Liver (tissue), 9 donors: ENCODE results near the gene CHPT1. TPM values are rescaled to one million over a fixed set of nuclear protein-coding genes. Genes with fewer than 3 reads are reported as not detected.

Experiments used
- DNase-seq: peaks from one replicate; pipeline ENCODE4 v3.0.0-alpha.2; 2017; ENCODE audit warnings: low spot score
- H3K27ac ChIP-seq, 2 donors: one replicate each; pipeline ENCODE4 v1.7.0; 2013; ENCODE audit warnings: inconsistent platforms in 2 of 2, low read length in 2 of 2, control low read depth in 1 of 2, low read depth in 1 of 2, mild to moderate bottlenecking in 1 of 2
- H3K27me3 ChIP-seq, 4 donors: one replicate each; pipeline versions ENCODE4 v1.6.1 to v1.7.0; 2013; ENCODE audit warnings: low read length in 3 of 4, inconsistent platforms in 1 of 4, mild to moderate bottlenecking in 1 of 4, moderate library complexity in 1 of 4; ENCODE audit not compliant: control insufficient read depth in 4 of 4, insufficient read depth in 4 of 4
- H3K36me3 ChIP-seq, 4 donors: one replicate each; pipeline versions ENCODE4 v1.6.1 to v1.7.0; 2013; ENCODE audit warnings: low read length in 3 of 4, mild to moderate bottlenecking in 3 of 4, low read depth in 1 of 4, moderate library complexity in 1 of 4; ENCODE audit not compliant: control insufficient read depth in 4 of 4, insufficient read depth in 3 of 4
- H3K4me1 ChIP-seq, 4 donors: one replicate each; pipeline versions ENCODE4 v1.6.1 to v1.7.0; 2013; ENCODE audit warnings: low read length in 3 of 4, mild to moderate bottlenecking in 3 of 4, moderate library complexity in 1 of 4; ENCODE audit not compliant: control insufficient read depth in 4 of 4, insufficient read depth in 4 of 4
- H3K4me3 ChIP-seq, 3 donors: one replicate each; pipeline versions ENCODE4 v1.6.1 to v1.7.0; 2013; ENCODE audit warnings: low read length in 3 of 3, control low read depth in 1 of 3, low read depth in 1 of 3, mild to moderate bottlenecking in 1 of 3
- H3K9ac ChIP-seq, 2 donors: one replicate each; pipeline ENCODE4 v1.7.0; 2013; ENCODE audit warnings: low read length in 2 of 2, mild to moderate bottlenecking in 2 of 2, moderate library complexity in 2 of 2, control low read depth in 1 of 2, low read depth in 1 of 2
- H3K9me3 ChIP-seq, 4 donors: one replicate each; pipeline versions ENCODE4 v1.6.1 to v1.7.0; 2013; ENCODE audit warnings: low read length in 3 of 4; ENCODE audit not compliant: control insufficient read depth in 4 of 4
- EGR1 ChIP-seq, 2 donors: IDR thresholded peaks; 2 replicates each; pipeline ENCODE4 v1.6.1; 2016 to 2018; ENCODE audit warnings: antibody characterized with exemption in 2 of 2, low read depth in 2 of 2
- FOXA1 ChIP-seq: IDR thresholded peaks from 2 replicates; pipeline ENCODE4 v1.6.1; 2016; ENCODE audit warnings: antibody characterized with exemption
- FOXA2 ChIP-seq: IDR thresholded peaks from 2 replicates; pipeline ENCODE4 v1.6.1; 2016; ENCODE audit warnings: antibody characterized with exemption
- HNF4A ChIP-seq, 2 donors: conservative IDR thresholded peaks; 2 replicates each; pipeline ENCODE4 v1.6.1; 2016; ENCODE audit warnings: antibody characterized with exemption in 2 of 2, mild to moderate bottlenecking in 2 of 2
- JUND ChIP-seq, 2 donors: IDR thresholded peaks; 2 replicates each; pipeline ENCODE4 v1.6.1; 2016; ENCODE audit warnings: antibody characterized with exemption in 2 of 2
- NR2F2 ChIP-seq: IDR thresholded peaks from 2 replicates; pipeline ENCODE4 v1.6.1; 2016; ENCODE audit warnings: antibody characterized with exemption
- RAD21 ChIP-seq, 2 donors: IDR thresholded peaks; 2 replicates each; pipeline ENCODE4 v1.6.1; 2016; ENCODE audit warnings: antibody characterized with exemption in 2 of 2, mild to moderate bottlenecking in 2 of 2
- RXRA ChIP-seq, 2 donors: IDR thresholded peaks; 2 replicates each; pipeline ENCODE4 v1.6.1; 2017 to 2018; ENCODE audit warnings: antibody characterized with exemption in 2 of 2, mild to moderate bottlenecking in 1 of 2
- SP1 ChIP-seq: IDR thresholded peaks from 2 replicates; pipeline ENCODE4 v1.6.1; 2018; ENCODE audit warnings: antibody characterized with exemption, mild to moderate bottlenecking
- TAF1 ChIP-seq: conservative IDR thresholded peaks from 2 replicates; pipeline ENCODE4 v1.6.1; 2016; ENCODE audit warnings: antibody characterized with exemption, mild to moderate bottlenecking
- YY1 ChIP-seq: IDR thresholded peaks from 2 replicates; pipeline ENCODE4 v1.6.1; 2016; ENCODE audit warnings: antibody characterized with exemption, mild to moderate bottlenecking
- ZBTB33 ChIP-seq: IDR thresholded peaks from 2 replicates; pipeline ENCODE4 v1.6.1; 2016; ENCODE audit warnings: antibody characterized with exemption
- WGBS: extraction: QIAGEN DNeasy Blood & Tissue Kit; methylation state at CpG from one replicate; pipeline ENCODE4 v1.1.7; 2013; 5-methylcytosine and 5-hydroxymethylcytosine counted together
- polyA plus RNA-seq, 2 donors: library from polyadenylated mRNA; stranded (reverse) in 1 of 2; unstranded in 1 of 2; fragments of 200-250 nt in 1 of 2; fragments of >200 nt in 1 of 2; fragmentation: Nextera tagmentation in 1 of 2; extraction: Ambion mirVana in 1 of 2; gene quantifications; one replicate each; pipeline versions ENCODE4 v1.2.1 to v1.2.3, GENCODE V29; 2013 to 2015
- total RNA-seq, 2 donors: library from RNA; depleted of rRNA; stranded (reverse); fragments of >200 nt; gene quantifications; one replicate each; pipeline ENCODE4 v1.2.3, GENCODE V29; 2014
- TF ChIP-seq, protein P1 (sequence below): IDR thresholded peaks from 2 replicates; pipeline ENCODE4 v1.6.1; 2016; ENCODE audit warnings: antibody characterized with exemption
- TF ChIP-seq, protein P2 (sequence below): IDR thresholded peaks from 2 replicates; pipeline ENCODE4 v1.6.1; 2016; ENCODE audit warnings: antibody characterized with exemption
- TF ChIP-seq, protein P3 (sequence below): fragments of 150-350 bp; IDR thresholded peaks from 2 replicates; pipeline ENCODE4 v1.5.1; 2017; ENCODE audit warnings: improper control_type of control experiment, low read depth, low read length; ENCODE audit not compliant: missing input control
- donor health status: healthy.
- donor health status: healthy.
- donor health status: healthy.
- donor health status: healthy.
- donor health status: healthy.

The CHPT1 gene
- total and polyA plus RNA-seq, 4 donors: 51.5 to 96.6 (median 61.7) TPM

DNA sequence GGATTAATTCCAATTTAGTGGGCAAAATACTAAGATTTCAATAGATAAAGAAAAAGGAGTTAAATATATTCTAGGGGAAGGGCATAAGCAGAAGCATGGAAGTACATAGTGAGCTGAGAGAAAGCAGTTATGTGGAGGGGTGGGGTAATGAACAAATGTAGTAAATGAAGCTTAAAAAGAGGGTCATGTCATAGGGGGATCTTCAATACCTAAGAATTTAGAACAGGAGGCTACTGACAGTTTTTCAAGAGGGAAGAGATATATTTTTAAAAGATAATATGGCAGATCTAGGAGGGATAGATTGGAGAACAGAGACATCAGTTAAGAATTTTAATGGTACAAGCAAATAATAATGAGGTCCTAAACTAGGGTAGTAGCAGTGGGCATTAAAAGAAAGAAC lies 32.4 kb downstream of the CHPT1 start (continued):
- TF ChIP-seq, protein P1, sequence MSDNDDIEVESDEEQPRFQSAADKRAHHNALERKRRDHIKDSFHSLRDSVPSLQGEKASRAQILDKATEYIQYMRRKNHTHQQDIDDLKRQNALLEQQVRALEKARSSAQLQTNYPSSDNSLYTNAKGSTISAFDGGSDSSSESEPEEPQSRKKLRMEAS: no peak
- no peak for TF ChIP-seq YY1
- no peak for TF ChIP-seq JUND (IDR thresholded peaks at IDR 0.05)
- no peak for TF ChIP-seq EGR1 (IDR thresholded peaks at IDR 0.05; ENCODE audit: low read depth in 2 of 2)
- no peak for TF ChIP-seq FOXA2
- no peak for TF ChIP-seq RXRA (IDR thresholded peaks at IDR 0.05)
- no peak for TF ChIP-seq TAF1

DNA sequence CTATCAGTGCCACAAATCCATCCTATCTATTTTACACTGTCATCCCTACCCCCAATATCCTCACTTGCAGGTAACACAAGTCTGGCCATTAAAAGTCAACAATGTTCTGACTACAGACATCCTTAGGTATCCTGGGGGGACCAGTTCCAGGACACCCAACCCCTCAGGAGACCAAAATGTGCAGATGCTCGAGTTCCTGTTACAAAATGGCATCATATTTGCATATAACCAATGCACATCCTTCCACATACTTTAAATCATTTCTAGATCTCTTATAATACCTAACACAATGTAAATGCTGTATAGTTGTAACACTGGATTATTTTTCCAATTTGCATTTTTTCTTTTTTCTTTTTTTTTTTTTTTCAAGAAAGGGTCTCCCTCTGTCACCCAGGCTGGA lies 34.9 kb downstream of the CHPT1 start:
- Histone ChIP-seq H3K36me3 (peaks cover 4 to 29% (median 12%) of the 10 kb centered on the region in 4 donors), H3K27ac (no peak overlapping the region), H3K4me3 (no peak overlapping the region), H3K9ac (no peak overlapping the region), H3K27me3 (no peaks in the 10 kb centered on the region), H3K4me1 (peaks cover 0 to 4% (median 2%) of the 10 kb centered on the region in 4 donors), H3K9me3 (no peaks in the 10 kb centered on the region)
- TF ChIP-seq YY1 (no peak), JUND (IDR thresholded peaks at IDR 0.05) (no peak), RXRA (IDR thresholded peaks at IDR 0.05) (no peak), HNF4A (conservative IDR thresholded peaks at IDR 0.05) (no peak), FOXA1 (no peak), NR2F2 (no peak), TAF1 (no peak), FOXA2 (no peak), ZBTB33 (no peak), RAD21 (IDR thresholded peaks at IDR 0.05) (no peak), EGR1 (IDR thresholded peaks at IDR 0.05; ENCODE audit: low read depth in 2 of 2) (no peak), SP1 (no peak)
- TF ChIP-seq, protein P2, sequence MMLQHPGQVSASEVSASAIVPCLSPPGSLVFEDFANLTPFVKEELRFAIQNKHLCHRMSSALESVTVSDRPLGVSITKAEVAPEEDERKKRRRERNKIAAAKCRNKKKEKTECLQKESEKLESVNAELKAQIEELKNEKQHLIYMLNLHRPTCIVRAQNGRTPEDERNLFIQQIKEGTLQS: no peak
- TF ChIP-seq, protein P1: no peak
- TF ChIP-seq, protein P3, sequence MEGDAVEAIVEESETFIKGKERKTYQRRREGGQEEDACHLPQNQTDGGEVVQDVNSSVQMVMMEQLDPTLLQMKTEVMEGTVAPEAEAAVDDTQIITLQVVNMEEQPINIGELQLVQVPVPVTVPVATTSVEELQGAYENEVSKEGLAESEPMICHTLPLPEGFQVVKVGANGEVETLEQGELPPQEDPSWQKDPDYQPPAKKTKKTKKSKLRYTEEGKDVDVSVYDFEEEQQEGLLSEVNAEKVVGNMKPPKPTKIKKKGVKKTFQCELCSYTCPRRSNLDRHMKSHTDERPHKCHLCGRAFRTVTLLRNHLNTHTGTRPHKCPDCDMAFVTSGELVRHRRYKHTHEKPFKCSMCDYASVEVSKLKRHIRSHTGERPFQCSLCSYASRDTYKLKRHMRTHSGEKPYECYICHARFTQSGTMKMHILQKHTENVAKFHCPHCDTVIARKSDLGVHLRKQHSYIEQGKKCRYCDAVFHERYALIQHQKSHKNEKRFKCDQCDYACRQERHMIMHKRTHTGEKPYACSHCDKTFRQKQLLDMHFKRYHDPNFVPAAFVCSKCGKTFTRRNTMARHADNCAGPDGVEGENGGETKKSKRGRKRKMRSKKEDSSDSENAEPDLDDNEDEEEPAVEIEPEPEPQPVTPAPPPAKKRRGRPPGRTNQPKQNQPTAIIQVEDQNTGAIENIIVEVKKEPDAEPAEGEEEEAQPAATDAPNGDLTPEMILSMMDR: no peak
- 98% methylated on average over 1 of the region's 1 CpG for WGBS
- no peak for DNase-seq

DNA sequence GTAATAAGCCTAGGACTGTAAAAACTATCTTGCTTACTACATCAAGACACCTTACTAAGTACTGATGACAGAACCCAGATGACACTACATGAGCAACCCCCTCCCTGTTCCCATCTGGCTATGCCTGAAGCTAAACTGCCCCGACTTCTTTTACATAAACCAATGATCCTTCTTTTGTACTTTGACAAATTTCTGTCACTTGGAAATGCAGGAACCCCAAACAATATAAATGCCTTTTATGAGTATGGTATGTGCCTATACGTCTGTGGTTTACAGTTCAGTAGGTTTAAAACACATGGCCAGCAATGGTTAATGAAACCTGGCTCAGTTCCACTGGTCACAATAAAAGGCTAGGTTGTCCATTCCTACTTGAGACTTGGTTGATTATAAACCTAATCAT lies 35.7 kb downstream of the CHPT1 start:
- H3K36me3 ChIP-seq: peaks cover 4 to 33% (median 11%) of the 10 kb centered on the region in 4 donors
- H3K4me3 ChIP-seq: no peak overlapping the region
- no peaks in the 10 kb centered on the region for H3K9me3 ChIP-seq
- no peak for DNase-seq
- no peak overlapping the region for H3K27ac ChIP-seq
- no peak overlapping the region for H3K9ac ChIP-seq
- TF ChIP-seq RAD21 (IDR thresholded peaks at IDR 0.05): no peak
- H3K4me1 ChIP-seq: peaks cover 0 to 4% (median 2%) of the 10 kb centered on the region in 4 donors
- 85% methylated on average over 2 of the region's 2 CpGs for WGBS
- no peaks in the 10 kb centered on the region for H3K27me3 ChIP-seq
